Measurements from ENCODE around the gene NRG2. TPM values are rescaled to one million over a fixed set of nuclear protein-coding genes. Genes with fewer than 3 reads are reported as not detected.
A peak's percentile ranks its signal among the peaks of the same experiment; 100 is the strongest.

NRG2 gene
- total RNA-seq, 1 donor from 2014 or later, result under 0.01 TPM

DNA sequence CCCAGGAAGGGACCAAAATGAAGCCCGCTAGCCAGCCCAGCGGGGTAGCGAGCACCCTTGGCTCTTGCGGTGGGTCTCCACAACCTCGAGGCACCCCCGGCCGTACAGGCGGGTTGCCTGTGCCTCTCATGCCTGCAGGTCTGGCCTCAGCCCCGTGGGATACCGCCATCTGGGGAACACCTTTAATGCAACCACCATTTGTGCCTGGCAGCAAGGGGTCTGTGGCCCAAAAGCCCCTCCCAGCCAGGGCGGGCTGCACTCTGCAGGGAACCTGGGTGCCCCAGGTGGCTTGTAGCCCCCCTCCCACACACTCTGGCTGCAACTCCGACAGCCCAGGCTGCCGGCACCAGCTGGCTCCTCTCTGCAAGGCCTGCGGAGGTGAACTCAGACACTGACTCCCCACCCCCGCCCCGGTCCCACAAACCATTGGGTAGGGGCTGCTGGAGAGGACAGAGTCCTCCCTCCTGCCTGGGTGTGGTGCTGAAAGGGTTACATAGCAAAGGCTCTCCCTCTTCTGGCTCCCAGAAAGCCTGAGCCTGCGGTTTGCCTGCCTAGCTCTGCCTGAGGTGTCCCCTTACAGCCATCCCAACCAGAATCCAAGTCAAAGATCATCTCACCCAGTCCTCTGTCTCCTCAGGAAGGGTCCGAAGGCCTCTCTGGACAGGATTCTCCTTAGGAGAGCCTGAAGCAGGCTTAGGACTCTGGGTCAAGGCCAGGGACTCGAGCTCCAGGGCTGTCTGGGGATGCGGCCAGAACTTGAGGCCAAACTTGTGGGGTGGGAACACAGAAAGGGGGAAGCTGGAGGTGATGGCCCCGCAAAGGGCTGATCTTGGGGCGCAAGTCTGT lies 138.1 kb downstream of the NRG2 start:
- H3K27me3 ChIP-seq (ENCODE audit: control insufficient read depth, insufficient read depth, low read length), result peaks cover 32% of the 10 kb centered on the region
- DNase-seq (ENCODE audit: low read depth), result no peak
- TF ChIP-seq, protein P1, sequence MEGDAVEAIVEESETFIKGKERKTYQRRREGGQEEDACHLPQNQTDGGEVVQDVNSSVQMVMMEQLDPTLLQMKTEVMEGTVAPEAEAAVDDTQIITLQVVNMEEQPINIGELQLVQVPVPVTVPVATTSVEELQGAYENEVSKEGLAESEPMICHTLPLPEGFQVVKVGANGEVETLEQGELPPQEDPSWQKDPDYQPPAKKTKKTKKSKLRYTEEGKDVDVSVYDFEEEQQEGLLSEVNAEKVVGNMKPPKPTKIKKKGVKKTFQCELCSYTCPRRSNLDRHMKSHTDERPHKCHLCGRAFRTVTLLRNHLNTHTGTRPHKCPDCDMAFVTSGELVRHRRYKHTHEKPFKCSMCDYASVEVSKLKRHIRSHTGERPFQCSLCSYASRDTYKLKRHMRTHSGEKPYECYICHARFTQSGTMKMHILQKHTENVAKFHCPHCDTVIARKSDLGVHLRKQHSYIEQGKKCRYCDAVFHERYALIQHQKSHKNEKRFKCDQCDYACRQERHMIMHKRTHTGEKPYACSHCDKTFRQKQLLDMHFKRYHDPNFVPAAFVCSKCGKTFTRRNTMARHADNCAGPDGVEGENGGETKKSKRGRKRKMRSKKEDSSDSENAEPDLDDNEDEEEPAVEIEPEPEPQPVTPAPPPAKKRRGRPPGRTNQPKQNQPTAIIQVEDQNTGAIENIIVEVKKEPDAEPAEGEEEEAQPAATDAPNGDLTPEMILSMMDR (IDR thresholded peaks at IDR 0.05; ENCODE audit: insufficient read depth, low read length, severe bottlenecking), result no peak

DNA sequence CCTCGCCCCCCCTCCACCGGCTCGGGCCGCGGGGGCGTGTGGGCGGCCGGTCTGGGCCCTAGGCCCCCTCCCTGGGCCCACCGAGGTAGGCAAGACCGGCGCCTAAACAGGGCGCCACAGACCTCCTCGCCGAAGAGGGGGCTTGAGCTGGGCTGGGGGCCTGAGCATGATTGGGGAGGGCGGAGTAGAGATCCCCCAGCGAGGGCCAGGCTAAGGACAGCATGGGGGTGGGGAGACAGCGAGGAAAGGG lies 138.6 kb downstream of the NRG2 start:
- DNase-seq (ENCODE audit: low read depth) (no peak), FAIRE-seq (no peak)
- TF ChIP-seq, protein P1 (IDR thresholded peaks at IDR 0.05; ENCODE audit: insufficient read depth, low read length, severe bottlenecking), result no peak
- no peak overlapping the region for H3K4me3 ChIP-seq (ENCODE audit: low read depth, low read length)
- no peaks in the 10 kb centered on the region for H3K36me3 ChIP-seq (ENCODE audit: control insufficient read depth, insufficient read depth, low read length)
- peaks cover 32% of the 10 kb centered on the region for H3K27me3 ChIP-seq (ENCODE audit: control insufficient read depth, insufficient read depth, low read length)

More for the DNA sequence above, 138.1 kb downstream of the NRG2 start:
- no peaks in the 10 kb centered on the region for H3K36me3 ChIP-seq (ENCODE audit: control insufficient read depth, insufficient read depth, low read length)
- no peak for FAIRE-seq
- no peak overlapping the region for H3K4me3 ChIP-seq (ENCODE audit: low read depth, low read length)

DNA sequence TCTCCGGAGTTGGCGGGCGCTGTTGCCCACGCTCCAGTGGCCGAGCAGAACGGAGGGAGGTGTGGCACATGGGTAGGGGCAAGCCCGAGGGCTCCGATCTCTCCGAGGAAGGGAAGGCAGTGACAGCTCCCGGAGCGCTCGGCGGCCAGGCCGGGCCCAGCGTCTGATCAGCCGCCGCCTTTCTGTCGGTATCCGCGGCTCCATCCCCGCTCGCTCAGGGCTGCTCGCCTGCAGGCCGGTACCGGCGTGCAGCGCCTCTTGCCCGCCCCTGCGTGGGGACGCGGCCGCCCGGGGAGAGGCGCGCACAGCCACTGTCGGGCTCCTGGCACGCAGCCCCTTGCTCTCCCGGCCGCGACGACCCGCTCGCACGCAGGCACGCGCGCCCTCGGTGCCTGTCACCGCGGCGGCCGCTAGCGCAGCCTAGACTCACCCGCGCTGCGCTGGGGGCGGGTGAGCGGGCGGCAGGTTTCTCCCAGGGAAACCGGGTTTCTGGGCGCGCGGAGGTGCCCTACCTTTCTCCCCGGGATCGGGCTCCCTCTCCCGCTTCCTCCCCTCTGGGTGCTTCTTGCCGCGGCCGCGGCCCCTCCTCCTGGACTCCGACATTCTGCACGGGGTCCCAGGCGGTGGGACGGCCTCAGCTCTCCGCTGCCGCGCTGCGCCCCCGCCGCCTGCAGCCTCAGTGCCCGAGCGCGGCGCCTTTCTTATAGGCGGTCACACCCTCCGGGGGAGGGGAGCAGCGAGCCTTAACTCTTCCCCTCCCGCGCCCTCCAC lies 139.1 kb downstream of the NRG2 start:
- Histone ChIP-seq H3K27me3 (ENCODE audit: control insufficient read depth, insufficient read depth, low read length) (peaks cover 32% of the 10 kb centered on the region), H3K4me3 (ENCODE audit: low read depth, low read length) (peak overlapping the region; percentile 26), H3K36me3 (ENCODE audit: control insufficient read depth, insufficient read depth, low read length) (no peaks in the 10 kb centered on the region)
- DNase-seq (ENCODE audit: low read depth) (no peak), FAIRE-seq (no peak)
- TF ChIP-seq, protein P1 (IDR thresholded peaks at IDR 0.05; ENCODE audit: insufficient read depth, low read length, severe bottlenecking), result no peak

- Histone ChIP-seq H3K4me3 (ENCODE audit: low read depth, low read length) (no peak overlapping the region), H3K27me3 (ENCODE audit: control insufficient read depth, insufficient read depth, low read length) (peaks cover 32% of the 10 kb centered on the region), H3K36me3 (ENCODE audit: control insufficient read depth, insufficient read depth, low read length) (no peaks in the 10 kb centered on the region)
- FAIRE-seq, result no peak
- DNase-seq (ENCODE audit: low read depth), result no peak
- TF ChIP-seq, protein P1 (IDR thresholded peaks at IDR 0.05; ENCODE audit: insufficient read depth, low read length, severe bottlenecking), result no peak
Observed at GRCh38 chr5:139903450-139903794, 139.7 kb downstream of the NRG2 start.

DNA sequence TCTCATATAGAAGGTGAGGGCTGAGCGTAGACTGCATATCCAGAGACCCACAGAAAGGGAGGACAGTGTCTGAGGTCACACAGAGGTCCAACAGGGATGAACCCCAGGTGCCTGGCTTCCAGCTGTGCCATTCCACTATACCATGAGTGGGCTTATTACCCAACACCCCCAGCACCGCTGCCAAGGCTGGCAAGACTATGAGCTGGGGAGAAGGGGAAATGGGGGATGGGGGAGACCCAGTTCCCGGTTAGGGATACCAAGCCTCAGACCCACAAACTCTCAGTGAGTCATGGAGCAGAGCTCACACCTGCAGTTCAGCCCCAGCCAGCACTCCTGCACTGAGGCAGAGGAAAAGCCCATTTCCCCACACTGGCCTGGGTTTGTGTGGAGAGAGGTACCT lies 141.1 kb downstream of the NRG2 start:
- H3K27me3 ChIP-seq (ENCODE audit: control insufficient read depth, insufficient read depth, low read length), result peaks cover 36% of the 10 kb centered on the region
- no peak for DNase-seq (ENCODE audit: low read depth)
- TF ChIP-seq, protein P1 (IDR thresholded peaks at IDR 0.05; ENCODE audit: insufficient read depth, low read length, severe bottlenecking), result no peak
- H3K36me3 ChIP-seq (ENCODE audit: control insufficient read depth, insufficient read depth, low read length), result no peaks in the 10 kb centered on the region
- no peak for FAIRE-seq
- no peak overlapping the region for H3K4me3 ChIP-seq (ENCODE audit: low read depth, low read length)

All from bronchial epithelial cell (primary cell).